GM12864 (cell line): Measurements from ENCODE around the gene PYGL.

Source experiments
- DNase-seq: peaks from one replicate; pipeline ENCODE4 v3.0.0-alpha.2; 2011; ENCODE audit warnings: low read depth
- H3K4me3 ChIP-seq: 2 replicates; pipeline ENCODE4 v1.5.1; 2011; ENCODE audit warnings: mild to moderate bottlenecking, low read depth, low read length, control low read depth
- CTCF ChIP-seq: IDR thresholded peaks from 2 replicates; pipeline ENCODE4 v1.5.1; 2011; ENCODE audit warnings: low read depth, mild to moderate bottlenecking, moderate library complexity, low read length, control low read depth, inconsistent platforms; ENCODE audit errors: missing control alignments

The PYGL gene

GRCh38 chr14:50954811-50955372 lies 10.6 kb upstream of the PYGL start:
- peak; percentile 60 for TF ChIP-seq CTCF
- H3K4me3 ChIP-seq, result no peak overlapping the region
- DNase-seq, result no peak

DNA sequence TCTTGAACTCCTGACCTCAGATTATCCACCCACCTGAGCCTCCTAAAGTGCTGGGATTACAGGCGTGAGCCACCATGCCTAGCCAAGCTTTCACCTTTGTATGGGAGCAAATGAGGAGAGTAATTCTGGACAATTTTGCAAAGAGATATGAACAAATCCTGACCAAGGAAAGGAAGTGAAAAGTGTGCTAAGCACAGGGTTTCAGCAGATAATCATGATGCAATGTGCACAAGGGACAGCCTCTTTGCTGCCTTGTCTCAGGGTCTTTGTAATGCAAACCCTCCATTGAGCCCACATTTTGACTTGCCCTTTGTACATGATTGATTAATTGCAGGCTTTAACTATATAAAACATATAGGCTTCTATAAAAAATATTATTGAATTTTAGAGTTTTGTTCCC lies 9.2 kb upstream of the PYGL start:
- no peak overlapping the region for H3K4me3 ChIP-seq
- TF ChIP-seq CTCF, result no peak

DNA sequence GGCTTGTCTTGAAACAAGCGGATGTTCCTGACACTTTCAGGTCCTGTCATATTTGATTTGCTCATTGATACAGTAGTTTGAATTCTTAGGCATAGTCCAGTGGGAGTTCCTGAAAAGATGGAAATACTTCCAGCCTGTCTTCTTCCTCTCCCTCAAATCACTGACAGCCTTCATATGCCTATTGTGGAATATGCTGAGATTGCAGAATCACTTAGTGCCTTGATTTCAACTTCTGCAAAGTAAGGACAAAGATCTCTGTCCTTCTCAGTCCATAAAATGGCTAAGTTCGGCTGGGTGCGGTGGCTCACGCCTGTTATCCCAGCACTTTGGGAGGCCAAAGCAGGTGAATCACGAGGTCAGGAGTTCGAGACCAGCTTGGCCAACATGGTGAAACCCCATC lies 6.7 kb upstream of the PYGL start:
- no peak overlapping the region for H3K4me3 ChIP-seq
- no peak for TF ChIP-seq CTCF
- no peak for DNase-seq

More for the DNA sequence above, 9.2 kb upstream of the PYGL start:
- DNase-seq, result no peak

DNA sequence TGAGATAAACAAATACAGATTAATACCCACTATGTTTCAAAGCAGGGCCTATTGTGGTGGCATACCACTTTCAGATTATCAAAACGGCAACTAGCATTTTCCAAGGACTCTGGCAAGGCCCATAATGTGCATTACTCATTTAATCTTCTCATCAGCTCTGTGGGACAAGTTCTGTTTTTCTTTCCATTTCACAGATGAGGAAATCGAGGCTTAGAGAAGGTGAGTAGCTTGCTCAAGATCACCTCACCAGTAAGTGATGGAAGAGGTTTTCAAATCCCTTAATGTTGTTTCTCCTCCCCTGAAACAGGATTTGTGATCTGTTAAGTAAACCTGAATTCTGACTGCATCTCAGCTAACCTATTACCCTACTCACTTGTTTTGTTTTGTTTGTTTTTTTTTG lies 3.9 kb upstream of the PYGL start:
- DNase-seq, result no peak
- H3K4me3 ChIP-seq, result no peak overlapping the region
- TF ChIP-seq CTCF, result no peak

GRCh38 chr14:50947446-50947845 lies 3.2 kb upstream of the PYGL start:
- no peak overlapping the region for H3K4me3 ChIP-seq
- TF ChIP-seq CTCF, result no peak
- DNase-seq, result no peak

GRCh38 chr14:50946234-50946935 lies 2.1 kb upstream of the PYGL start:
- no peak for DNase-seq
- no peak overlapping the region for H3K4me3 ChIP-seq
- no peak for TF ChIP-seq CTCF

DNA sequence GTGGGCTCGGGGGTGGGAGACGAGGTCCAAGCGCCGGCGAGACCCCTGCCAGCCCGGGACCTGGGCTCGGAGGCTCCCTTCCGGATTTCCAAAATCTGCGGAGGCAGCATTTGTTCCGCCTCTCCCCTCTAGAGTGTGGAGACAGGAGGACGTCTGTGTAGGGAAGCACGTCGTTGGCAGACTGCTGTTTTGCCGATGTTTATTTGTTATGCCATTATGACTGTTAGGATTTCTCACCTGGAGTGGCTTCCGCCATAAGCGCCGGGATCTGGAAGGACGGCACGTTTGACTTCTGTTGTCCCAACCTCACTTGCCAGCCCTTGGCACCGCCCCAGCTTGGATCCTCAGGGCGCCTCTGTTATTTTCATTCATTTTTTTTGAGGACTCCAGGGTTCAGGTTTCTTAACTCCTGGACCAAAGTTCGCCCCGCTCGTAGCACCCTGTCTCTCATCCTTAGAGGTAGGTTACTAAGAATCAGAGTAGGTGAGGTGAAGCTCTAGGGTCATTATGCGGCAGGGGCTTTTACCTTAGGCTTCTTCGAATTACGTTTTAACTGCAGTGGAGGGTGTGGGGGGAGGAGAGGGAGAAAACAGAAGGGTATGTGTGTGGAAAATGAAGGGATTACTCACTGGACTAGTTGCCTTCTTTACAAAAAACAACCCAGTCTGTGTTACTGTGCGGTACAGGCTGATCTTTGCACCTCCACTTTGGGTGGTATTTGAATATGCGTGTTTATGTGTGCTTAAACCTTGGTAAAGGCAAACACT lies 547 bp upstream of the PYGL start:
- DNase-seq, result no peak
- H3K4me3 ChIP-seq, result peak overlapping the region; percentile 70

More for the DNA sequence above, 547 bp upstream of the PYGL start:
- TF ChIP-seq CTCF, result no peak
